Breast epithelium (tissue), 4 donors: ENCODE data around the gene TAS2R19. TPM values are rescaled to one million over a fixed set of nuclear protein-coding genes. Genes with fewer than 3 reads are reported as not detected.

Source experiments
- DNase-seq, 2 donors: peaks; one replicate each; pipeline ENCODE4 v3.0.0-alpha.2; 2019; ENCODE audit warnings: low spot score in 2 of 2
- H3K27ac ChIP-seq, 2 donors: fragments of 200-600 bp; sonication (generic) in 1 of 2; one replicate each; pipeline ENCODE4 v1.5.1; 2016 to 2019; ENCODE audit warnings: mild to moderate bottlenecking in 1 of 2
- H3K27me3 ChIP-seq, 2 donors: fragments of 200-600 bp; sonication (generic) in 1 of 2; one replicate each; pipeline versions ENCODE4 v1.5.1 to v1.6.0; 2017 to 2019; ENCODE audit warnings: control low read depth in 1 of 2, mild to moderate bottlenecking in 1 of 2
- H3K36me3 ChIP-seq: fragments of 200-600 bp; one replicate; pipeline ENCODE4 v1.5.1; 2019
- H3K4me1 ChIP-seq, 2 donors: fragments of 200-600 bp; sonication (generic); one replicate each; pipeline ENCODE4 v1.5.1; 2016 to 2019; ENCODE audit warnings: control low read depth in 1 of 2
- H3K4me3 ChIP-seq, 3 donors: fragments of 200-600 bp; sonication (generic); 1 replicate in 2 of 3; 2 replicates in 1 of 3; pipeline ENCODE4 v1.5.1; 2016 to 2019; ENCODE audit warnings: mild to moderate bottlenecking in 3 of 3, moderate library complexity in 2 of 3
- H3K9me3 ChIP-seq, 2 donors: fragments of 200-600 bp; sonication (generic) in 1 of 2; one replicate each; pipeline ENCODE4 v1.5.1; 2016 to 2019; ENCODE audit warnings: control low read depth in 1 of 2
- CTCF ChIP-seq, 3 donors: fragments of 450-650 bp; IDR thresholded peaks; one replicate each; pipeline ENCODE4 v1.5.1; 2016 to 2017; ENCODE audit warnings: antibody characterized with exemption in 3 of 3, mild to moderate bottlenecking in 3 of 3, moderate library complexity in 3 of 3
- POLR2A ChIP-seq: fragments of 450-650 bp; IDR thresholded peaks from one replicate; pipeline ENCODE4 v1.6.1; 2016; ENCODE audit warnings: antibody characterized with exemption, mild to moderate bottlenecking, moderate library complexity
- POLR2AphosphoS5 ChIP-seq, 3 donors: sonication (generic); formaldehyde crosslinking; IDR thresholded peaks; one replicate each; pipeline ENCODE4 v1.6.1; 2017; ENCODE audit warnings: antibody characterized with exemption in 3 of 3
- intact Hi-C: fragments of 100-400 bp; cut with DNase I; formaldehyde crosslinking; loops from one replicate; pipeline ENCODE4 v1.15.1; 2023; ENCODE audit warnings: low total_unique reads
- total RNA-seq, 3 donors: library from RNA; depleted of rRNA; stranded (reverse); fragments of >200 nt; gene quantifications; one replicate each; pipeline ENCODE4 v1.1.0, GENCODE V29; 2016

The TAS2R19 gene
- total RNA-seq, 3 donors from 2014 or later = 4.2 to 10.5 (median 10.1) TPM

- intact Hi-C loops = no loop called here
- H3K36me3 ChIP-seq = no peaks in the 10 kb centered on the region
- no peak for TF ChIP-seq POLR2A
- no peak for TF ChIP-seq CTCF (IDR thresholded peaks at IDR 0.05)
- TF ChIP-seq POLR2AphosphoS5 (IDR thresholded peaks at IDR 0.05) = no peak
- no peaks in the 10 kb centered on the region for H3K4me1 ChIP-seq
- H3K9me3 ChIP-seq = no peaks in the 10 kb centered on the region
- H3K4me3 ChIP-seq = no peak overlapping the region
- H3K27ac ChIP-seq = no peak overlapping the region
- no peaks in the 10 kb centered on the region for H3K27me3 ChIP-seq
- DNase-seq = no peak
Measured at GRCh38 chr12:11015775-11016430, 6.5 kb downstream of the TAS2R19 start.

GRCh38 chr12:11014234-11014633 is 8.2 kb downstream of the TAS2R19 start:
- DNase-seq = no peak
- Histone ChIP-seq H3K36me3 (no peaks in the 10 kb centered on the region), H3K27ac (no peak overlapping the region), H3K27me3 (no peaks in the 10 kb centered on the region), H3K4me3 (no peak overlapping the region), H3K4me1 (no peaks in the 10 kb centered on the region), H3K9me3 (no peaks in the 10 kb centered on the region)
- intact Hi-C loops = no loop called here
- TF ChIP-seq CTCF (IDR thresholded peaks at IDR 0.05) (no peak), POLR2A (no peak)

GRCh38 chr12:11007608-11008007 is 14.8 kb downstream of the TAS2R19 start:
- Histone ChIP-seq H3K27me3 (no peaks in the 10 kb centered on the region), H3K4me3 (no peak overlapping the region), H3K4me1 (no peaks in the 10 kb centered on the region), H3K27ac (no peak overlapping the region), H3K9me3 (no peaks in the 10 kb centered on the region), H3K36me3 (no peaks in the 10 kb centered on the region)
- intact Hi-C loops = loop anchor here (10.0 kb wide), 1 partner anchor 663 kb away; no protein-coding TSS in a partner anchor
- no peak for DNase-seq
- TF ChIP-seq POLR2A (no peak), POLR2AphosphoS5 (IDR thresholded peaks at IDR 0.05) (no peak), CTCF (IDR thresholded peaks at IDR 0.05) (no peak)

- Histone ChIP-seq H3K9me3 (no peaks in the 10 kb centered on the region), H3K4me1 (no peaks in the 10 kb centered on the region), H3K27ac (no peak within 1 kb of the TSS), H3K36me3 (no peaks in the 10 kb centered on the region), H3K4me3 (no peak within 1 kb of the TSS), H3K27me3 (no peaks in the 10 kb centered on the region)
- TF ChIP-seq POLR2AphosphoS5 (IDR thresholded peaks at IDR 0.05) (no peak), POLR2A (no peak), CTCF (IDR thresholded peaks at IDR 0.05) (no peak)
- DNase-seq = no peak
- intact Hi-C loops = no loop called here
Measured at GRCh38 chr12:10998204-10998603, 24.2 kb downstream of the TAS2R19 start, which contains the start of gene TAS2R20. TAS2R20 (minus strand) TSS chr12:10998304; CDS start chr12:10997875, 429 bp downstream.

GRCh38 chr12:10994307-10994706 is 28.1 kb downstream of the TAS2R19 start:
- Histone ChIP-seq H3K4me3 (no peak overlapping the region), H3K4me1 (no peaks in the 10 kb centered on the region), H3K27ac (no peak overlapping the region), H3K36me3 (no peaks in the 10 kb centered on the region), H3K27me3 (no peaks in the 10 kb centered on the region), H3K9me3 (no peaks in the 10 kb centered on the region)
- no peak for DNase-seq
- TF ChIP-seq CTCF (IDR thresholded peaks at IDR 0.05) (no peak), POLR2AphosphoS5 (IDR thresholded peaks at IDR 0.05) (no peak), POLR2A (no peak)
- intact Hi-C loops = no loop called here
